HEK293 (cell line): Measurements from ENCODE around the gene TH.

Experiments
- CTCF ChIP-seq: fragments of 450-650 bp; formaldehyde crosslinking; IDR thresholded peaks from 2 replicates; pipeline ENCODE4 v1.5.1; 2016; ENCODE audit warnings: missing biosample characterization, missing genetic modification characterization
- ELK4 ChIP-seq: IDR thresholded peaks from 2 replicates; pipeline ENCODE4 v1.6.1; 2011; ENCODE audit warnings: mild to moderate bottlenecking, low read depth, low read length, borderline replicate concordance
- RBAK ChIP-seq: fragments of 450-650 bp; formaldehyde crosslinking; IDR thresholded peaks from 2 replicates; pipeline ENCODE4 v1.5.1; 2016; ENCODE audit warnings: missing biosample characterization, missing genetic modification characterization
- SALL2 ChIP-seq: fragments of 450-650 bp; formaldehyde crosslinking; IDR thresholded peaks from 2 replicates; pipeline ENCODE4 v1.5.0; 2017; ENCODE audit warnings: missing biosample characterization, mild to moderate bottlenecking, missing genetic modification characterization, borderline replicate concordance
- YY1 ChIP-seq: fragments of 450-650 bp; formaldehyde crosslinking; IDR thresholded peaks from 2 replicates; pipeline ENCODE4 v1.5.1; 2018; ENCODE audit warnings: missing biosample characterization, missing genetic modification characterization
- ZNF292 ChIP-seq: fragments of 450-650 bp; formaldehyde crosslinking; IDR thresholded peaks from 2 replicates; pipeline ENCODE4 v1.5.1; 2016; ENCODE audit warnings: low read depth, missing biosample characterization, missing genetic modification characterization, borderline replicate concordance
- ZNF639 ChIP-seq: fragments of 450-650 bp; formaldehyde crosslinking; IDR thresholded peaks from 2 replicates; pipeline ENCODE4 v1.5.1; 2016; ENCODE audit warnings: missing biosample characterization, missing genetic modification characterization
- ZNF677 ChIP-seq: fragments of 450-650 bp; IDR thresholded peaks from 2 replicates; pipeline ENCODE4 v1.5.0; 2018; ENCODE audit warnings: missing biosample characterization, mild to moderate bottlenecking, missing genetic modification characterization, moderate library complexity

- TF ChIP-seq YY1: no peak
- no peak for TF ChIP-seq RBAK (tag by site-specific recombination)
- TF ChIP-seq CTCF (tag by site-specific recombination): no peak
- TF ChIP-seq ZNF292 (tag by site-specific recombination): no peak
- TF ChIP-seq ZNF677 (tag by site-specific recombination): no peak
- no peak for TF ChIP-seq ELK4
- TF ChIP-seq ZNF639 (tag by site-specific recombination): no peak
- no peak for TF ChIP-seq SALL2 (tag by site-specific recombination)
These were observed 28.8 kb downstream of the TH start for GRCh38 chr11:2142762-2143202.
